KMS-11 (cell line): ENCODE data around the gene MINDY4B.

Experiments
- H2AFZ ChIP-seq: fragments of 200-600 bp; sonication (generic); 2 replicates; pipeline ENCODE4 v1.6.1; 2016; ENCODE audit warnings: antibody characterized with exemption, mixed run types, low read depth
- H3K27ac ChIP-seq: fragments of 200-600 bp; sonication (generic); 2 replicates; pipeline ENCODE4 v1.6.1; 2016; ENCODE audit warnings: mild to moderate bottlenecking, mixed run types
- H3K27me3 ChIP-seq: fragments of 200-600 bp; sonication (generic); 2 replicates; pipeline ENCODE4 v1.6.1; 2017; ENCODE audit warnings: mild to moderate bottlenecking, low read depth, mixed run types, moderate library complexity; ENCODE audit not compliant: insufficient read depth
- H3K36me3 ChIP-seq: fragments of 200-600 bp; sonication (generic); 2 replicates; pipeline ENCODE4 v1.6.1; 2017; ENCODE audit warnings: mild to moderate bottlenecking, mixed run types; ENCODE audit not compliant: insufficient read depth
- H3K4me1 ChIP-seq: fragments of 200-600 bp; sonication (generic); 2 replicates; pipeline ENCODE4 v1.6.1; 2016; ENCODE audit warnings: mild to moderate bottlenecking, low read depth, mixed run types; ENCODE audit not compliant: poor library complexity, severe bottlenecking
- H3K4me2 ChIP-seq: fragments of 200-600 bp; sonication (generic); 2 replicates; pipeline ENCODE4 v1.7.0; 2016; ENCODE audit warnings: mild to moderate bottlenecking, mixed run types
- H3K4me3 ChIP-seq: fragments of 200-600 bp; sonication (generic); IDR thresholded peaks from 2 replicates; pipeline ENCODE4 v1.6.1; 2017; ENCODE audit warnings: low read depth, low read length, mixed read lengths; ENCODE audit not compliant: insufficient read depth
- H3K79me2 ChIP-seq: fragments of 200-600 bp; sonication (generic); 2 replicates; pipeline ENCODE4 v1.6.1; 2016; ENCODE audit warnings: low read depth, mixed run types; ENCODE audit not compliant: insufficient read depth
- H3K9ac ChIP-seq: fragments of 200-600 bp; sonication (generic); 2 replicates; pipeline ENCODE4 v1.6.1; 2016; ENCODE audit warnings: mild to moderate bottlenecking, mixed run types
- H4K20me1 ChIP-seq: fragments of 200-600 bp; sonication (generic); 2 replicates; pipeline ENCODE4 v1.6.1; 2016; ENCODE audit warnings: mild to moderate bottlenecking, mixed run types; ENCODE audit not compliant: insufficient read depth
- CTCF ChIP-seq: fragments of 200-600 bp; sonication (generic); conservative IDR thresholded peaks from 2 replicates; pipeline ENCODE4 v1.6.1; 2017; ENCODE audit warnings: low read depth, mild to moderate bottlenecking, antibody characterized with exemption, low read length, moderate library complexity, mixed read lengths

Gene MINDY4B

DNA sequence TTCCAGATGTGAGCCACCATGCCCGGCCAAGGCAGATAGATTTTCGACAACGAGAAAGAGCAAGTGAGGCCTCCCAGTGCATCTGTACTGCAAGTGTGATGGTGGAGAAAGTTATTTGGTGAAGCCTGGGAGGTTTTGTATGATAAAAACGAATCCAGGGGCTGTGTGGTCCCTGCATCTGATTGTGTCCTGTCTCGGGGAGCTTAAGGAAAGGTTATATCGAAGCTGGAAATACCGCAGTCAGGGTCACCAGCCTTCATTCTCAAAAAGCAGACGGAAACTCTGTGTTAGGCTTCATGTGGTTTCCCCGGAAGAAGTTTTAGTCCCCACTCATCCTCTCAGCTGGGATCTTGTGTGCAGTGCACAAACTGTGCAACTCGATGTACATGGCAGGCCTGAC is 3.4 kb downstream of the MINDY4B start:
- no peaks in the 10 kb centered on the region for H3K27me3 ChIP-seq
- no peak overlapping the region for H3K27ac ChIP-seq
- H3K4me3 ChIP-seq = no peak overlapping the region
- no peak overlapping the region for H3K4me2 ChIP-seq
- no peak overlapping the region for H2AFZ ChIP-seq
- H3K9ac ChIP-seq = no peak overlapping the region
- H3K79me2 ChIP-seq = no peaks in the 10 kb centered on the region
- no peak for TF ChIP-seq CTCF
- H3K4me1 ChIP-seq = no peaks in the 10 kb centered on the region
- H3K36me3 ChIP-seq = no peaks in the 10 kb centered on the region
- H4K20me1 ChIP-seq = no peaks in the 10 kb centered on the region

- no peak overlapping the region for H3K4me2 ChIP-seq
- no peak overlapping the region for H3K9ac ChIP-seq
- H3K4me1 ChIP-seq = no peaks in the 10 kb centered on the region
- no peak overlapping the region for H2AFZ ChIP-seq
- no peak overlapping the region for H3K27ac ChIP-seq
- no peak overlapping the region for H3K4me3 ChIP-seq
- no peaks in the 10 kb centered on the region for H3K79me2 ChIP-seq
- H3K27me3 ChIP-seq = no peaks in the 10 kb centered on the region
- H3K36me3 ChIP-seq = no peaks in the 10 kb centered on the region; the same call in 1 of the 2 replicates
- H4K20me1 ChIP-seq = no peaks in the 10 kb centered on the region
- no peak for TF ChIP-seq CTCF
These were observed 6.1 kb downstream of the MINDY4B start for GRCh38 chr3:150899141-150899540.

- H3K4me3 ChIP-seq = no peak overlapping the region
- no peak for TF ChIP-seq CTCF
- H3K9ac ChIP-seq = no peak overlapping the region
- no peak overlapping the region for H3K27ac ChIP-seq
- no peak overlapping the region for H3K4me2 ChIP-seq
- no peaks in the 10 kb centered on the region for H3K27me3 ChIP-seq
- no peaks in the 10 kb centered on the region for H3K79me2 ChIP-seq
- H4K20me1 ChIP-seq = no peaks in the 10 kb centered on the region
- no peaks in the 10 kb centered on the region for H3K4me1 ChIP-seq
- H3K36me3 ChIP-seq = no peaks in the 10 kb centered on the region; the same call in 1 of the 2 replicates
- H2AFZ ChIP-seq = no peak overlapping the region
These were observed 7.0 kb downstream of the MINDY4B start for GRCh38 chr3:150898046-150898754.

DNA sequence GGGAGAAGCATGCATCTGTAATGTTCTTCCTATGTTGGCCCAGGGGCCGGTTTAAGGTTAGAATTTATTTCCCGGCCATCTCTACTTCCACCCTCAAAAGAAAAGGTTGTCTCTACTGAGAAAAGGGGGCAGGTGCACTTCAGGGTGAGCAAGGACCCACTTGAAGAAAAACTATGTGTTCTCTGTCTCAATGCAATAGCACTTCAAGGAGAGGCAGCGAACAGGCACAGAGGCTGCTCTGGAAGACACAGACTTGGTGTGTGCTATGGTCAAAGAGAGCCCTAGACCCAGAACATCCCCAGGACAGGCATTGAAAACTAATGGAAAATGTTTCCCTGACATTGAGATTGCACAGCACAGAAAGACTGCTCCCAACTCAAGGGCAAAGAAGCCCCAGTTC is 7.6 kb downstream of the MINDY4B start:
- Histone ChIP-seq H2AFZ (no peak overlapping the region), H3K27me3 (no peaks in the 10 kb centered on the region), H3K36me3 (no peaks in the 10 kb centered on the region; the same call in 1 of the 2 replicates), H3K79me2 (no peaks in the 10 kb centered on the region), H3K4me2 (no peak overlapping the region), H3K4me1 (no peaks in the 10 kb centered on the region), H3K4me3 (no peak overlapping the region), H3K27ac (no peak overlapping the region), H3K9ac (no peak overlapping the region), H4K20me1 (no peaks in the 10 kb centered on the region)
- no peak for TF ChIP-seq CTCF
